Endothelial cell of hepatic sinusoid (primary cell): Measurements from ENCODE around the gene CACNA1C.

Experiments used
- in situ Hi-C: cut with HindIII; loops from 2 replicates; pipeline ENCODE4 v1.10.0; 2017; ENCODE audit warnings: low sequenced_read_pairs

The CACNA1C gene

DNA sequence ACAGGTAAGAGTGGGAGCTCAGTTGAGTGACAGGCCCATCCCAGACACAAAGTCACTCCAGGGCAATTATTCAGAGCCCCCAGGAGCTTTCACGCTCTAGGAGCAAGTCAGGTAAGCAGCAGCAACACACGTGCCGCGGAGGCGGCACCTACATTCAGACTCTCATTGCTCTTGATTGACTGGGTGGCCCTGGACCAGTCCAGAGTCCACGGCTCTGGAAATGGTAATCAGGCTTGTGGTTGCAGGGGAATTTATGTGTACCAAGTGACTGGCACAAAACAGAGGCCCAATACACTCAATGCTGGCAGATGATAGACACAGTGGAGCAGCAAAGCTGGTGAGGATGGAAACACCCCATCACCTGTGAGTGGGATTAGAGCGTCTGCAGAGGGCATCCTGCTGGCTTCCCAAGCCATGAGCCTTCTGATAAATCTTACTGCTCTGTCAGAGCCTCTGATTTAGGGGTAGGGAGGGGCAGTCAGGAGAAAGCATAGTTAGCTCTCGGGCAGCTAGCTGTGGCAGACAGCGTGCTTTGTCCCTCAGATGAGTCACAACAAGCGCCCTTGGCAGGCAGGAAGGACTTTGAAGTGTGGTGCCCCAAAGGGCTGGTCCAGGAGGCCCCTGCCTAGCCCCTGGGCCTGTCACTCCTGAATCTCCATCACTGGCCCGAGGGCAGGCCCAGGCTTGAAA lies 344.7 kb downstream of the CACNA1C start:
- in situ Hi-C loops, result loop anchor here (5.0 kb wide), 2 partner anchors 40 to 80 kb away; no protein-coding TSS in a partner anchor

DNA sequence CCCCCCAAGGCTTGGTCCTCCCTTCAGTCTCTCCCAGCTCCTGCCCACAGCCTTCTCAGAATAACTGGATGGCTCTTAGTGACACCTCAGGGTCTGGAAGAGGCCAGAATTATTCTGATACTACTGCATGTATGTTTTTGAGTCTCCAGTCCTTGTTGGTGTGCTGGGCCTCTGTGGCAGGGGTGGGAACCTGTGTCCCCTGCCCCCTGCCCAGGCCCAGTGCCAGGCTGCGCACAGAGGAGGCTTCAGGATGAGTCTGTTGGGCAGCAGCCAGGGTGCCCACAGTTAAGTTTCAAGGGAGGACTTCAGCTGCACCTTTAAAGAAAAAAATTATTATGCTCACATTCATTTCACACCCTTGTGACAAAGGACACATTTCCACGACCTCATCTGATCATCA lies 348.3 kb downstream of the CACNA1C start:
- in situ Hi-C loops, result no loop called here

DNA sequence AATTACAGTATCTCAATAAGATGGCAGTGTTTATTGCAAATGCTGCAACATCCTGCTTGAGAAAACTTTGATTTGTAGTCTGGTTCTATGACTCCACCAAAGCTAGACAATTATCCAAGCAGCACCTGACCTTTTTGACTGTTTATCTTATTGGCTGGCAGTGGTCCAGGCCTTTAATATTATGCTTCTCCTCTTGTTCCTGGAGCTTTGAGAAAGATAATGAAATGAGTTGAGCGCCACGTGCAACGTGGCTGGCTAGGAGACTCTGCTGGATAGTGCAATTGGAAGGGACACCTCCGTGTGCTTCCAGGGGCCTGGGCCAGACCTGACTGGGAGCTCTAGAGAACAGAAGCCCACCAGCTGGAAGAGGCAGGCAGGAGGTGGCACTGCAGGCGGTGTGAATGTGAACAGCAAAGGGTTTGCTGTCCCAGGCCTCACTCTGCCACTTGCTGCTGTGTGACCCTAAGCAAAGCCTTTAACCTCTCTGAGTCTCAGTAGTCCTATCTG lies 349.3 kb downstream of the CACNA1C start:
- in situ Hi-C loops, result no loop called here

DNA sequence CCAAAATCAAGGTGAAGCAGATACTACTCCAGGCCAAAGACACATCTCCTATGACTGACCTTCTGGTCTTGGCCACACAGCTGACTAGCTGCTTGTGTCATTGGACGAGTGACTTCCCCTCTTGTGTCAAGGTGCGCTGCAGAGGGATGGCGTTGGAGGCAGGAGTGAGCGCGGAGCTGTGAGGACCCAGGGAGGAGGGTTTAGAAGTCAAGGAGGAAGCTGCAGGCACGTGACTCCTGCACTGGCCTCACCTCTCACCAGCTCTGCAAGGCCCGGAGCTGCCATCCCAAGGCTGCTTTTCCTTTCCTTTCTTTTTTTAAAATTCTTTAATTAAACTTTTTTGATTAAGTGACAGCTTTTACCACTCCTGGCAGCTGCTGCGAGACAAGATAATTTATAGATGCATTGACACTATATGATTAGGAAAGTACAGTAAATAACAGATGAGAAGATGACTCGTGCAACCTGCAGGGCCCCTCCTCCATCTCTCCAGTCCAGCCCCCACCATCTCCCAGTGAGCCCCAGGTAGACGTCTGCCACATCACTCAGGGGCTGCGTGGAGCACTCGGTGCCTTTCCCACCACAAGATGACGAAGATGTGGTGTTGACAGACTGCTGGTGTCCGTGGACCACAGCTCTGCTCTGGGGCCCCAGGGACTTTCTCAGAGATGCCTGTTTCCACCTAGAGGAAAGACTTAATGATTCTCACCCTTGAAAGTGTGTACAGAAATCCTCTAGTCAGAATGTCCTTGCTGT lies 350.6 kb downstream of the CACNA1C start:
- in situ Hi-C loops, result no loop called here

DNA sequence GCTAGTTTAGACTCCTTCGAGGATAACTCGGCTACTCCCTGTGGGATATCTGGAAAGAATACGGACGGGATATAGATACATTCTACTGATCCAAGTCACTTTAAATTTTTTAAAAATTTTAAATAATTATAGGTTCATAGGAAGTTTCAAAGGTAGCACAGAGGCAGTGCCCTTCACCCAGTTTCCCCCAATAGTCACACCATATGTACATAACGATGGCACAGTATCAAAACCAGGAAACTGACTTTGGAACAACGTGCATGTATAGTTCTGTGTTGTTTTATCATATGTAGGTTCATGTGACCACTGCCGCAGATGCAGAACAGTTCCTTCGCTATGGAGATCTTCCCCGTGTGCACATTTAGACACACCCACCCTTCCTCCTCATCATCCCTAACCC lies 352.3 kb downstream of the CACNA1C start:
- in situ Hi-C loops, result no loop called here

DNA sequence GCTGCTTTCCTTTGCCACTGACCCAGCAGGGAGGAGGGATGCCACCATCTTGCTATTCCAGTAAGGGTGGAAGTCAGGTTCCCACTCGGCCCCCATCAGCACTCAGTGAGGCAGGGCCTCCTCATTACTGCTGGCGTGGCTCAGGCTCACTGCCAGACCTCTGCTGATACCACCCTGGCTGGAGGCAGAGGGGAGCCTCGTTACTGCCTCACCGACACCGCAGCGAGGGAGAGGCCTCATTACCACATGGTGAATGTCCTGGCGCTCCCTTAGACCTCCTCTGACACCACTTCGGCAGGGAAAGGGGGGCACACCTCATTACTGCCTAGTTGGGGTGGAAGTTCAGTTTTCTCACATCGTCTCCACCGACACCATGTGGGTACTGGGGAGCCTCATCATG lies 354.1 kb downstream of the CACNA1C start:
- in situ Hi-C loops, result no loop called here

DNA sequence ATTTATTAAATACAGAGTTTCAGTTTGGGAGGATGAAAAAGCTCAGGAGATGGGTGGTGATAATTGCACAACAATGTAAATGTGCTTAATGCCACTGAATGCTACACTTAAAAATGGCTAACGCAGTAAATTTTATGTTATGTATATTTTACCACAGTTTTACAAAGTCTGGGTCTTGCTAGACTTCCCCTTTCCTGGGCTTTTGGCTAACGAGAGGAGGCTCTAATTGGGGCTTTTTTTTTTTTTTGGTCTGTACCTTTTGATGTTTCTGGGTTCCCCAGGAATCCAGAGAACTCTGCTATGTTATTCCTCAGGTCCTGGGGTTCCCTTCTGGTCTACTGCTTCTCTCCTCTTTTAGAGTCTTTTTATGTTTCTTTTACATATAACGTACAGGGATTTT lies 355.5 kb downstream of the CACNA1C start:
- in situ Hi-C loops, result no loop called here

DNA sequence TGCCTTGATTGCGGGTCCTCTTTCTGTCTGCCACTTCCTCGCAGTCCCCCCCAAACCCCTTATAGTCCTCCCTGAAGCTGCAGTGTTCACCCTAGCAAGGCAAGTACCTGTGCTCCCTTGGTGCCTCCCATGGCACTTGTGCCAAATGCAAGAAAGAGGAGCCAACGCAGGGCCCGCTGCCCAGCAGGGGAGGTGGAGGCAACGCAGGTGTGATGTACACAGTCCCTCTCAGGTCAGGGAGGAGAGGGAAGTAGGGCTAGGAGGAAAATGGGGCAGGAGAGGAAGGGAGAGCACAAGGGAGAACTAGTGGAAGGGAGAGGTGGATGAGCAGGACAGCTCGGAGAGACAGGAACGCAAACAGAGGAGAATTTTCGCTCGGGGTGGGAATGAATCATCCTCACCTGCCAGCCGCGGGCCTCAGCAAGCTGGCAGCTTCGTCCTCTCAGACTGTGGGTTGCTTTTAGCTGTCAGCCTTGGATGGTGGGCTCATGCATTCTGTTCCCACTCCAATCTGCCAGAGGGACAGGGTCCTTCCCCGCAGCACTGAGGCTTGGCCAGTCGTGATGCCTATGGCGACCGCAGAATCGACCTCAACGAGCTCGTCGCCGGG lies 357.0 kb downstream of the CACNA1C start:
- in situ Hi-C loops, result no loop called here

DNA sequence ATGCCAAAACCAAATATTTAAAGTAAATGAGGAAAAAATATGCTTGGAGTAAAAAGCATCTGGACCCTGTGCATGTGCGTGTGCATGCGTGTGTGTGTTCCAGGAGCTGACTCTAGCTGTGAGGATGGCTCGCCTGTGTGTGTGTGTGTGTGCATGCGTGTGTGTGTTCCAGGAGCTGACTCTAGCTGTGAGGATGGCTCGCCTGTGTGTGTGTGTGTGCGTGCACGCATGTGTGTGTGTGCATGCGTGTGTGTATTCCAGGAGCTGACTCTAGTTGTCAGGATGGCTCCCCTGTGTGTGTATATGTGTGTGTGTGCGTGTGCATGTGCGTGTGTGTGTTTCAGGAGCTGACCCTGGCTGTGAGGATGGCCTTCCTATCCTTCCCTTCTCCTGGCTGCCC lies 357.7 kb downstream of the CACNA1C start:
- in situ Hi-C loops, result no loop called here

DNA sequence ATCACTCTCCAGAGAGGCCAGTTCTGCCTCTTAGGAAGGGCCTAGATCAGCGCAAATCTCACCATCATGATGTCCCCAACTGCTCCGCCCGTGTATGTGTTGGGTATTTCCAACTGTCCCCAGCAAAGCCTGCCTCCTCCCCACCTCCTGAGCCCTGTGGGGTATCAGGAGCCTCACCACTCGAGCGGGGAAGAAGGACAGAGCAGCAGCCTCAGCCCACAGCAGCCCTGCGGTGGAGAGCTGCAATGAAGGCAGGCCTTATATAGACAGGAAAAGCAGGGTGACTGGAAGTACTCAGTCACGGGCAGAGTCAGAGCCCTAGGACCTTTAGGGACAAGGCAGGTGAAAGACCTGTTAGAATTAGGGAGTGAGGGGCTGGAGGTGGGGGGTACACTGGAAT lies 358.2 kb downstream of the CACNA1C start:
- in situ Hi-C loops, result no loop called here

DNA sequence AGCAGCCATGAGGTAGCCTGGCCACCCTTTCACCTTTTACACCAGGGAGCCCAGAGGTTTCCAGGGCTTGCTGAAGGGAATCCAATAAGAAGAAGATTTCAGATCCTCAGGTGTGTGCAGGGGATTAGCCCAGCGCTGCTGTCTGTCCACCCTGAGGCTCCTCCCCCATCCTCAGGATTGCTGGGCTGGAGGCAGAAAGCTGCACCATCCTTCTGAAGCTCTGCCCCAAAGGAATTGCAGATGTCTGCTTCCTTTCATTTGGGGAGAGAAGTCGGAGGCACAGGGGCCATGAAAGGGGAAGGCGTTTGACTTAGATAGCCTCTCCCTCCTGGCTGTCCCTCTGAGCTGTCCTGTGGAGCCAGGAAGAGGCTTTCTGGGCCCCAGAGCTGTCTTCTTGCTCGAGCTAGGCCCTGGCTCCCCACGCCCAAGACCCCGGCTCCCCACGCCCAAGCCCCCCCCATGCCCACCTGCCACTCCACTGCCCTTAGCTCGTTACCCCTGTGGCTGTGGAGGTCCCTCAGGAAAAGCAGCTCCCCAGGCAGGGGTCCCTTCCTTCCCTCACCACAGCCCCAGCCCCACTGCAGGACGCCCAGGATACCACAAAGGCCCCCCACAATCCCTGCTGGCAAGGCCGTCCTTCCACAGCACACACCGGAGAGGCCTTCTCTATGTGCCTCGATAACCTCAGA lies 359.0 kb downstream of the CACNA1C start:
- in situ Hi-C loops, result no loop called here

DNA sequence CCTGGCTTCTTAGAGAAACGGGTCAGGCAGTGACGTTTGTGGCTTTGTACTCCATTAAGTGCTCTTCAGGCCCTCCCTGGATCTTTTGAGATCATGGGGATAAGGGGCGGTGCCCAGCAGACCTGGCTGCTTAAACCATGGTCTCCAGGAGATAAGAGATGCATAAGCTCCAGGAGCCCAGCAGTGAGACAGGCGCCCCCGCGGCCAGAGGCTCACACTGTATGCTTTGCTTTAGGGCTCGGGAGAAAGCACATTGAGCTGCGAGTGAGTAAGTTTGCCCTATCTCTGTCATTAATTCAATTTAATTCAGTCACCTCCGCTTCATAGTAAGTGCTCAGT lies 359.5 kb downstream of the CACNA1C start:
- in situ Hi-C loops, result no loop called here

DNA sequence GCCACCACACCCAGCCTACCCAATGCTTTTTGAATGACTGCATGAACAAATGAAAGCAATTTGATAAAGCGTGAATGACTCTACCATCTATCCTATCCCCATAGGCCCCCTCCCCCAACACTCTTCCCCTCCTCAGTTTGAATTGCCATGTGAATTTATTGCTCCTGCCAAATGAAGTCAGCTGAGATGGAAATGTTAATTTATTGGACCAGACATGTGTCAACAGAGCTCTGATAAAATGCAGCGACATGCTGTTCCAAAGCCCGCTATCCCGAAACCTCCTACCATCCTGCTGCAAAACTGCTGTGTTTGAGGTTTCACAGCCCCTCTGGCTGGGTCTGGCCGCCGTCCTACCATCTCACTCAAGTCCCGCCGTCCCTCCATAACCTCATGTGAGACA lies 360.5 kb downstream of the CACNA1C start:
- in situ Hi-C loops, result no loop called here

DNA sequence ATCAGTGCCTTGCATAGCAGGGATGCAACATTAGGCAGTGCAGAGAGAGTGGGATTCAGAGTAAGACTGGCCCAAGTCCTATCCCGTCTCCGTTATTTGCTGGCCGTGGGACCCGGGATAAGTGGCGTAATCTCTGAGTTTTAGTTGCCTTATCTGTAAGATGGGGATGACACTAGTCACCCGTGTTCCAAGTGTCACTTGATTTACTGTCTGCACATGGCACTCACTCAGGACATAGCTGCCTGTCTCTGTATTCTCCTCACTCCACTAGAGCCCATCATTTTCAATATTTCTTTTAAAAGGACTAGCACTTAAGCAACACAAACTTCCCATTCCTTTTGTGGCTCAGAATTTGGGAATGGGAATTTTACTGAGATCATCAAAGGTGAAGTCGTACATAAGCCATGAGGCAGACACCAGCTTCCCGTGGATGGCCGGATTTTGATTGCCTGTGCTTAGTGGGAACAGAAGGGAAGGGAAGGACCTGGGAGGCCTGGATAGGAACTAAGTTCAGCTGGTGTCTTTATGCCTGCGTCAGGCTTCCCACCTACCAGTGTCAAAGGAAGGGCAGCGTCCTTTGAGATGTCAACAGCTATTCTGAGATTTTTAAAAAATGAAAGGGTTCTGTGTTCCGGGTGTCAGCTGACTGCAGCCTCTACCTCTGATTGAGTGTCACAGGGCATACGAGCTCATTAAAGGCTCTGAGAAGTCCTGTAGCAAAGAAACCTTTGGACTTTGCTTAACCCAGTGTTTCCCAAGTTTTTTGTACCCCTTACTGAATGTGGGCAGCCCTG lies 361.4 kb downstream of the CACNA1C start:
- in situ Hi-C loops, result no loop called here

DNA sequence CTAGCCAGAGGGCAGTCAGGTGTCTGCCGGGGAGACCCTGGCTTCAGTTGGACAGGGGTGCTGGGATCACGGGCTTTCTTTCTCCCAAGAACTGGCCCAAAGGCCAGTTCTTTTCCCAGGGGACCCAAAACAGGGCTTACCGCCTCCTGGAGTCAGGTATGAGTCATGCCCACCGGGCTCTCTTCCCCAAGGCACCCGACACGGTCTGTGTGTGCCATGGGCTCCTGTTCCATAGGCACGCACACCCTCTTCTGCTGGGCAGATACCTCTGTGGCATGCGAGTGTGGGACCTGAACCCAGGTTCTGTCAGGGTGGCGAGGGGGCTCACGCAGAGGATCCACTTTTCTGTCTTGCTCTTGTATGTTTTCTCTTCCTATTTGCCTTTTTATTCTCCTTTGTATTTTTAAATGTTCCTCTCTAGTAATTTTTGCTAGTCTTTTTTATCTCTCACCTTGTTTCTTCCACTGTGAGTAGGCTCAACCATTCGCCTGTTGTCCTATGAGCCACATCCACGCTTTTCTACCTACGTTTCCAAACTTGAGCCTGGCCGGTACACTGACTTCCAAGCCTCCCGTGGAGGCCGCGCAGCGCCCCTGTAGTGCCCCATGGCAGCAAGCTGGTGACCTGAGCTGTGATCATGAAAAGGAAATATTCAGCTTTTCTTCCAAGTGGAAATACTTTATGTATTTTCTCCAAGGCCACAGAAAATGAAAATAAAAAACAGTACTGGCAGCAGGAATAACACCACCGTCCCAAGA lies 362.2 kb downstream of the CACNA1C start:
- in situ Hi-C loops, result no loop called here

DNA sequence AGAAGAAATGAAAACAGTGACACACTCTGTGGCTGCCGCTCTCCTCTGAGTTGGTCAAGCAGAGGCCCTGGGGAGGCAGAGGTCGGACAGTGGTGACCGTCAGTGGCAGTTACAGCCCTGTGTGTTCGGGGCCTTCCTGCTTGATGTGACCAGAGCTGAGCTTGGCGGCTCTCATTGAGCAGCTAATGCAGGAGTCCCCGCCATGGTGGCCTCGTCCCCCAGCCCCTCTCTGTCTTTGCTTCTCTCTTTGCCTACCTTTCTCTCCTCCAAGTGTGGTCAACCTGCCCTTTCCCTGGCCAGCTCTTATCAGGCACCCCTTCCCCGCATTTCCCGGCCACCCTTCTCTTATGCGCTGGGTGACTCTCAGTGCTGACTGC lies 362.8 kb downstream of the CACNA1C start:
- in situ Hi-C loops, result no loop called here

DNA sequence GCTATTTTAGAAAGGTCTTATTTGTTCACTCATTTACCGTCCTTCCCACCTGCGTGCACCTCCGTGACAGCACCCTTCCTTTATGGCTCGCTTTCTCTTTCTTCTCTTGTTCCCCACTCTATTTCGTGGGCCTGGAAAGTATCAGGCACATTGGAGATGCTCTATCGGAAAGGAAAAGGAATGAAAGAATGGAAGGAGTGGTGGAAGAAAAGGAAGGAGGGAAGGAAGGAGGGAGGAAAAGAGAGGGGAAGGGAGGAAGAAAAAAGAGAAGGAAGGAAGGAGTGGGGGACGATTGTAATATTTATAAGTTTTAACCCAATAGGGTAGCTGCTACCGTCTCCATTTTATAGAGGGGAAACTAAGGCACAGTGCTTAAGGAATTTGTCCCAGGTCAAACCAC lies 363.4 kb downstream of the CACNA1C start:
- in situ Hi-C loops, result no loop called here

DNA sequence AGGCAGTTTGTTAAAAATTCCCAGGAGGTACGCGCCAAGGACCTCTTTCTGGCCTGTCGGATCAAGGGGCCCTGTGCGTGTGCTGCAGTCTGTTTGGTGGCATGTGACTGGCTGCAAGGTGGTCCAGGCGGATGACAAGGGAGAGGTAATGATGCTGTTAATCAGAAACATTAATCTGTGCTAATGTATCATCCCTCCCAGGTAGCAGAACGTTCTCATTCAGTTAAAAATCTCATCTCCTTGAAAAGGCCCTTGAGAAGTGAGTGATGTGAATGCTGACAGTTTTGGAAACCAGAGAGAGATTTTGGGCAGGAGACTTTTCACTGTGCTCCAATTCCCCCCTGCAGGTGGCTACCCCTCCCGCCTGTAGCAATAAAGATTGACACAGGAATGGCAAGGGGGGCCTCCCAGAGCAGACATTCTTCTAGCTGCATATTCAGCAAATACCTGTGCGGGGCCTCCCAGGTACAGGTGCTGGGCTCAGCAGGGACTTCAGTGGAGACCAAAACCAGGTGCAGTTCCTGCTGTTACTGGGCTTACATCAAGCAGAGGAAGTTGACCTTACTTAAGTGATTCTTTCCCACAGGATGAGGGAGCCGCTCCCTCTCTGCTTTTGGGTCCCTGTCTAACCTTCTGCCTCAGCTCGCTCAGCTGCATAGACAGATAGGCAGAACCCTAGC lies 364.8 kb downstream of the CACNA1C start:
- in situ Hi-C loops, result no loop called here

DNA sequence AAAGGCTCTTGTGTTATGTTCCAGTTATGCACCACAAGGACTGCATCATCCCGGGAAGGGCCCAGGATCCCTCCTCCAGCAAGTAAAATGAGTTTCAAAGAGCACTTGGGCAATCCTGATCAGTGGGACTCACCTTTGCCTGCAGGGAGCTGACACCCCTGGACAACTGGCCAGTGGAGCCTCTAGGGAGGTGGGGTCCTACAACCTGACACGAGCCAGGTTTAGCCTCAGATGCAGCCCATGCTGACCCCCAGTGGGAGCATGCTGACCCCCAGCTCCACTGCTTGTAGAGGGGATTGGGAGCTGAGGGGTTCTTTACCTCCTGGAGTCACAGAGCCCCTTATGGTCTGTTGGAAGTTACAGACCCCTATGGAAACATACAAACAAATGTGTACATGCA lies 365.8 kb downstream of the CACNA1C start:
- in situ Hi-C loops, result no loop called here
